Hematopoietic multipotent progenitor cell treated with erythropoietin and hydrocortisone succinate and interleukin-3 and kit ligand, for 6 days (in vitro differentiated cells): ENCODE data around the gene NRXN3.
A peak's percentile ranks its signal among the peaks of the same experiment; 100 is the strongest.

Experiments used
- DNase-seq: peaks from one replicate; pipeline ENCODE4 v3.0.0-alpha.2; 2015

Gene NRXN3

GRCh38 chr14:79573486-79573885 is 1403.3 kb downstream of the NRXN3 start:
- DNase-seq: peak; percentile 25

- DNase-seq: no peak
Observed at GRCh38 chr14:79575032-79575431, 1404.9 kb downstream of the NRXN3 start.

GRCh38 chr14:79576424-79576823 is 1406.3 kb downstream of the NRXN3 start:
- DNase-seq: no peak

- no peak for DNase-seq
Observed at GRCh38 chr14:79578470-79578869, 1408.3 kb downstream of the NRXN3 start.

DNA sequence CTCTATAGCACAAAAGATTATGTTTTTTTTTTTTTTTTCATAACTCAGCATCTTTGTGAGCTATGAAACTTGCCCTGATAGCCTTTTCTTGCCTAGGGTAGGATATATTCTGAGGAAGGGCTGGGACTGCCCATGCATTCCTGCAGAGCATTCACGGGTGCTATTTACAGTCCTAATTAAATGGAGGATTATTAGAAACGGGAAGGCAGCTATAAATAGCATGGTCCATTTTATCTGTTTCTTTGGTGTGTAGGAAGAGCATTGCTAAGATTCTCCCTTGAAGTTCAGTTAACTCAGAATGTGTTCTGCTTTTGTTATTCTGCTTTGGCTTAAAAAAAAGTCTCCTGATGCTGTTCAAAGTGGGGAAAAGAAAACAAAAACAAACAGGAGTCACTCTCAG is 1410.2 kb downstream of the NRXN3 start:
- DNase-seq: no peak

DNA sequence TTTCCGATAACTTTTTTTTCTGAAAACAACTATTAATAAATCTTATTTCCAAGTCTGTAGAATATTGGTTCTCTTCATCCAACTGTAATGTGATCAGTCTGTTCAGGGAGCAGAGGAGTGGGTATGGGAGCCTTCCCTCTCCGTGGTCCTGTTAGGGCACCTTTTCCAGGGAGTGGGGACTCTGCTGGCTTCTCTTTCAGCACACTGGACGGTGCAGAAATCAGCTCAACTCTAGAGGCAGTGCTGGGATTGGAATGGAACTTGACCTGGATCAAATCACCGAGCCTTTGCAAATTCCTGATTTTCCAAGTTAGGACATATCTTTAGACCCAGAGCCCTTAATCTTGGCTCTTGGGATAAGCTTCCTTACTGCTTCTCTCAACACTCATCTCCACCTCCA is 1410.7 kb downstream of the NRXN3 start:
- no peak for DNase-seq

DNA sequence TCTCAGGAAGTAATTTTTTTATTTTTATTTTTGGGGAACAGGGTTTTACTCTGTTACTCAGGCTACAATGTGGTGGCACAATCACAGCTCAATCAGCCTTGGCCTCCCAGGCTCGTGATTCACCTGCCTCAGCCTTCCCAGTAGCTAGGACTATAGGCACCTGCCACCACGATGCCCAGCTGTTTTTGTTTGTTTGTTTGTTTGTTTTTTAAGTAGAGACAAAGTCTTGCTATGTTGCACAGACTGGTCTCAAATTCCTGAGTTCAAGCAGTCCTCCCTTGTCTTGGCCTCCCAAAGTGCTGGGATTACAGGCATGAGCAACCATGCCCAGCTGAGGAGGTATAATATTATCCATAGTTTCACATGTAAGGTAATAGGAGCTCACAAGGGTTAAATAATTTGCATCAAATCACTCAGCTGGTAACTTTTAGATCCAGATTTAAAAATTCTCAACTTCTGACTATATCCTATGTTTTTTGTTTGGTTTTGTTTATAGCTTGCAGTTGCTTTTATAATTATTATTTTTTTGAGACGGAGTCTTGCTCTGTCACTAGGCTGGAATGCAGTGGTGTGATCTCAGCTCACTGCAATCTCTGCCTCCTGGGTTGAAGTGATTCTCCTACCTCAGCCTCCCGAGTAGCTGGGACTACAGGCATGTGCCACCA is 1411.9 kb downstream of the NRXN3 start:
- DNase-seq: no peak

DNA sequence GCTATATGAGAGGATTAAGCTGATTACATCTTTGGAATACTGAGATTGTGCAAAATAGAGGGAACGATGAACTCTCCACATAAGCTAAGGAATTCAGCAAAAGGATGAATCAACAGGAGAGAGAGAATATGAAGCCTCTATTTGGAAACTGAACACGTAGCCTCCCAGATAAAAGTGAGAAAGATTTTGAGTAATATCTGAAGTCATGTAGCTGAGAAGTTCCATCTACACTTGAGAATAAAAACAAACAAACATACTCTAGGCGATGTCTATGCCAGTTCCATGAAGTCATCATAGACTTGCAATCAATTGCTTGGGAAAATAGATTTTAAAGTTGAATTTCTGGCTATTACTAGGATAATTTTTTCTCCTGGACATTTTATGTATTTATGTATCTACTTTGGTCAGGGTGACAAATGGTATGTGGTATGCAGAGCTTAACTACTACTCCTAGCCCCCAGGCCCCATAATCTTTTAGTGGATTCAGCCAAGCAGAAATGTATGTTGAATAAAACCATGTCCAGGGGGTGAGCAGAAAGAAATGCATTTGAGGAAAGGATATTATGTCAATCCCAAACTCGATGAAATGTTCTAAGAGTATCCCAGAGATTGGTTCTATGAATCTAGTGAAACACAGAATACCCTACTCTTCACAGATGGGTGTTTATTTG is 1413.7 kb downstream of the NRXN3 start:
- no peak for DNase-seq

DNA sequence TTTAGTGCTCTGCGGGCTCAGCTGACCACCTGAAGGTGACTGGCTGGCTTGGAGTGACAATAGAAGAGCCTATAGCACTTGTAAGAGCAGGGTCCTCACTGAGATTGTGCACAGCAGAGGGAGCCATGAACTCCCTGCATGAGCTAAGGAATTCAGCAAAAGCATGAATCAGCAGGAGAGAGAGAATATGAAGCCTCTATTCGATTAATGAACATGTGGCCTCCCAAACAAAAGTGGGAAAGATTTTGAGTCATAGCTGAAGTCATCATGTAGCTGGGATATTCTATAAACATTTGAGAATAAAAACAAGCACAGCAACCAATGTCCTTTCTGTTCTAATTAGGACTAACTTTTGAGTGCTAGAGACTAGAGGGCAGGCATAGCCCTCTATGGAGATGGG is 1414.5 kb downstream of the NRXN3 start:
- no peak for DNase-seq

GRCh38 chr14:79585845-79586244 is 1415.7 kb downstream of the NRXN3 start:
- DNase-seq: no peak

DNA sequence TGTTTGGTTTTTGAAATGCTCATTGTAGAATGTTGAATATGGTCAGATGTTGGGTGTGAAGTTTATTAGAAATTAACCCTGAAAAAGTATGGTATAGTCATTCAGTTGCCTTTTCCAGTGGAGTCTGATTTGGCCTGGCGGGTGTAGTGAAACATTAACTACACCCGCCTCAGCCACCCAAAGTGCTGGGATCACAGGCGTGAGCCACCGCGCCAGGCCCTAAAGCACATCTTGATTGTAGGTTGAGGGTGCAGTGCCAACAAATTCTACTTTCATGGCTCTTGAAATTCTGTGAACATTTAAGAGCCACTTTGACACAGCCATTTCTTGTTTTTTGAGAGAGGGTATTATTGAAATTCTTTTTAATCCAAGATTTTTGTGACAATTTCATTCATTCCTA is 1416.2 kb downstream of the NRXN3 start:
- DNase-seq: no peak

GRCh38 chr14:79586989-79587598 is 1416.9 kb downstream of the NRXN3 start:
- DNase-seq: peak; percentile 3

GRCh38 chr14:79587875-79588274 is 1417.7 kb downstream of the NRXN3 start:
- DNase-seq: no peak

GRCh38 chr14:79588398-79588797 is 1418.2 kb downstream of the NRXN3 start:
- no peak for DNase-seq

DNA sequence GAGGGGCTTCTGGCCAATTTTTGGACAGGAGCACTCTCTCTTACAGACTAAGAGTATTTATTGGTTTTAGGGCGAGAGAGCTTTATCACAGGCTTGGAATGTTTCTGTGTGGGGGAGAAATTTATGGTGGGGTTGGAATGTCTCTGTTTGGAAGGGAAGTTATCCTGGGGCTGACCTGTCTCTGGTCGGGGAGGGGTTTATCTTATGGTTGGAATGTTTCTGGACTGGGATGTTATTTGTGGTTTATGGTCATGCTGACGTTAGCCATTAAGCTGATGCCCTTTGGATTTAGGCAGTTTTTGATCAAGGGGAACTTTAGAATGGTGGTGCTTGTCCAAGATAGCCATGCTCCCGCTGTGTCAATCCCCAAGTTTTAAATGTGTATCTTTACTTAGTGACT is 1426.4 kb downstream of the NRXN3 start:
- no peak for DNase-seq

GRCh38 chr14:79597566-79597965 is 1427.4 kb downstream of the NRXN3 start:
- no peak for DNase-seq

- DNase-seq: no peak
Observed at GRCh38 chr14:79598339-79598738, 1428.2 kb downstream of the NRXN3 start.

DNA sequence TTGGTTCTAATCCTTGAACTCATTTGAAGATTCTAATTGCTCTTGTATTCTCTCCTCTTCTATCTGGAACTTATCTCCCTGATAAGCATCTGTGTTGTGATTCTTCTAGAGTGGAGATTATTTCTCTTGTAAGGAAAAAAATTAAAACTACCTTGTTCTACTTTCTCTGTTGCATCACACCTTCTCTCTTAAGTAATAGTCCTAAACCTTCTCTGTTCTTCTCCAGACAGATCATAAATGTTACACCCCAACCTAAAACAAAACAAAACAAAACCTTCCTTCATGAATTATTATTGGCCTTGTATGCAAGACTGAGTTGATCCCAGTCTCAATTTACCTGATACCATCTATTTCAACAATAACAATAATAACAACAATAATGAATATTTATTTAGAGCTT is 1429.1 kb downstream of the NRXN3 start:
- no peak for DNase-seq

DNA sequence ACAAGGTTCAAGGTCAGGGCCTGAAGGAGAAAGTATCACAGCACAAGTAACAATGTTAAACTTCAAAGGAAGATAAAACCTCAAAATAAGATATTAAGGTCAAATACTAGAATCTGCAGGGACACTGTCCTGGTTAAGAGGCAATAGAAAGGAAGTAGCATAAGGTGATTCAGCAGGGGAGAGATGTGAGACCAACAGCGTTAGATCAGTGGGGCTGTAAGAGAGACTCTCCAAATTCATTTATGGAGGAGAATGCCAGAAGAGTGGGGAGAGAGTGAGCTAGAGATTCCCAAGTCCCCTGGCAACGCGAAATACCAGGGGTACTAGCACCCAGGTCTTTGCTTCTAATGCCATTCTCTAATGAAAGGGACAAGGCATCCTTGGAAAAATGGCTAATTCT is 1430.2 kb downstream of the NRXN3 start:
- DNase-seq: no peak

- DNase-seq: no peak
Observed at GRCh38 chr14:79601579-79601978, 1431.4 kb downstream of the NRXN3 start.

GRCh38 chr14:79602045-79602444 is 1431.9 kb downstream of the NRXN3 start:
- no peak for DNase-seq

DNA sequence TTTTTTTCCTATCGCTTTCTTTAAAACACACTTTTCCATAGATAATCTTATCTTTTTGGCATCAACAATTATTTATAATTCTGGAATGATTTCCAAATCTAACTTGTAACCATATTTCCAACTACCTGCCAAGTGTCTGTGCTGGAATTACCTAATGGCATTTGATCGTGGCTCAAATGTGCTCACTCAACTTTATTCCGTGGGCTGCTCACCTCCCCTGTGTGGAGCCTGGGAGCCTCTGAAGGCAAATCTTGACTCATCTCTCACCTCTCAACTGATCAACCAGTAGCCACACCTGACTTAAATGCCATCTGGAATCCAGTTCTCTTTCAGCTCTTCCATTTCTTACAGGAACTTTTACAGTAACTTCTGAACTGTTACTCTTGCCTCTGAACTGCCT is 1432.6 kb downstream of the NRXN3 start:
- no peak for DNase-seq

- DNase-seq: no peak
Observed at GRCh38 chr14:79605849-79606248, 1435.7 kb downstream of the NRXN3 start.

DNA sequence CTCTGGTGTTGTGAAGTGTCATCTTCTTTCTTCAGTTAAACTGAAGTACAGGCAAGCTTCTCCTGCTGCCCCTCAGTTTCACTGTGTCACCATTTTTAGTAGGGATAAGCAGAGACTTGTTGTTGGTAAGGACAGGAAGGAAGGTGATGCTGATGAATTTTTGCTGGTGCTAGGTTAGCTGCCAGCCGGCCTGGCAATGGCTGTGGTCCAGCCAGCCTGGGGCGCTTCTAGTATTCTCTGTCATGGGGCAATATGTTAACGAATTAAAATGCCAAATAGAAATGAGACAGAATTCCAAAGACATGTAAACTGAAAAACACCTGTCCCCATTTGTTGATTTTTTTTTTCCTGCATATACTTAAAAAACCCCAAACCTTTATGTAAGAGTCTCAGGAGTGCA is 1438.3 kb downstream of the NRXN3 start:
- DNase-seq: no peak

- no peak for DNase-seq
Observed at GRCh38 chr14:79613625-79614024, 1443.5 kb downstream of the NRXN3 start.
